Tibial nerve (tissue), 4 donors: ENCODE data around the gene NR4A2.

ENCODE experiments used
- CTCF ChIP-seq, 5 experiments: fragments of 200-600 bp in 3 of 5; fragments of 450-650 bp in 2 of 5; sonication (generic) in 3 of 5; IDR thresholded peaks; one replicate each; pipeline ENCODE4 v1.5.1; 2016 to 2019; ENCODE audit warnings: antibody characterized with exemption in 5 of 5, mild to moderate bottlenecking in 3 of 5, moderate library complexity in 2 of 5
- EP300 ChIP-seq, 2 donors: sonication (generic); formaldehyde crosslinking; IDR thresholded peaks; one replicate each; pipeline ENCODE4 v1.6.1; 2017; ENCODE audit warnings: antibody characterized with exemption in 2 of 2, mild to moderate bottlenecking in 1 of 2

GRCh38 chr2:156322051-156322685 lies 10.4 kb downstream of the NR4A2 start:
- TF ChIP-seq CTCF (IDR thresholded peaks at IDR 0.05) (no peak), EP300 (IDR thresholded peaks at IDR 0.05) (no peak)
